IgD-negative memory B cell (primary cell): ENCODE data around the gene CRHBP. TPM values are rescaled to one million over a fixed set of nuclear protein-coding genes. Genes with fewer than 3 reads are reported as not detected.
A peak's percentile ranks its signal among the peaks of the same experiment; 100 is the strongest.
"Not testable (repeated sequence)": the region's sequence is repeated elsewhere in the genome, so short reads cannot be mapped to it uniquely, and the experiment has no call there.

Experiments
- H3K27ac Mint-ChIP-seq, 3 donors: one replicate each; pipeline ENCODE4 v1.8.0; 2020 to 2022; ENCODE audit warnings: mild to moderate bottlenecking in 3 of 3, mixed read lengths in 3 of 3, moderate library complexity in 1 of 3
- H3K27me3 Mint-ChIP-seq: one replicate; pipeline ENCODE4 v1.8.0; 2021; ENCODE audit warnings: mixed read lengths
- H3K36me3 Mint-ChIP-seq: one replicate; pipeline ENCODE4 v1.8.0; 2020; ENCODE audit warnings: mild to moderate bottlenecking, mixed read lengths
- H3K4me1 Mint-ChIP-seq, 3 donors: one replicate each; pipeline ENCODE4 v1.8.0; 2020 to 2022; ENCODE audit warnings: mixed read lengths in 3 of 3, mild to moderate bottlenecking in 1 of 3
- H3K4me3 Mint-ChIP-seq, 4 donors: one replicate each; pipeline ENCODE4 v1.8.0; 2020 to 2022; ENCODE audit warnings: mild to moderate bottlenecking in 4 of 4, mixed read lengths in 4 of 4, moderate library complexity in 3 of 4
- H3K9me3 Mint-ChIP-seq, 3 donors: one replicate each; pipeline ENCODE4 v1.8.0; 2020 to 2021; ENCODE audit warnings: mixed read lengths in 3 of 3, mild to moderate bottlenecking in 1 of 3
- polyA plus RNA-seq: library from polyadenylated mRNA; unstranded; fragments of 300-500 nt; fragmentation: Illumina TruSeq; gene quantifications from one replicate; pipeline ENCODE4 v1.2.3, GENCODE V29; 2021

CRHBP gene
- not detected for polyA plus RNA-seq

- Mint-ChIP-seq H3K27me3 (peaks cover 38% of the 10 kb centered on the region), H3K4me1 (peaks cover 0 to 8% (median 6%) of the 10 kb centered on the region in 3 donors), H3K4me3 (peak within 1 kb of the TSS in 2 of 4 donors; percentile 51 to 82), H3K27ac (no peak within 1 kb of the TSS), H3K36me3 (peaks cover 4% of the 10 kb centered on the region), H3K9me3 (peaks cover 0 to 3% (median 0%) of the 10 kb centered on the region in 3 donors)
These were observed at the start of gene CRHBP for GRCh38 chr5:76952795-76953536. Gene CRHBP (plus strand): TSS chr5:76953045. CDS start chr5:76953135, 90 bp downstream.

DNA sequence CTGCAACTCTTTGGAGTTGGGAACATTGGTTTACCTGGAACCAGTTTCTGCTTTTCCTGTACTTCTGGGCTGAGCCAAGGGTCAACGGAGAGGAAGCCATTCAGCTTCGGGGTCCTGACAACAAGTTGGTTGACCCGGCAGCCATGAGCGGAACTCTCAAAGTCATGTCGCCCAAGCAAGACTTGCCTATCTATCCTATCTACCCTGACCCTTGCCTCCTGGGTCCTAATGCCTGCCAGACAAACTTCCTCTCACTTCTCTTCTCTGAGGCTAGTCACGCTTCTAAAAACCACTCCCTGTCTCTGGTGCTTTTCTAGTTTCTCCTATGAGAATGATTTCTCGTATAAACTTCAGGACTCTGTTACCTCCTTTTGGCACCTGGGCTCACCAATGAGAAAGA, 44.7 kb upstream of the CRHBP start:
- Mint-ChIP-seq H3K4me3 (no peak overlapping the region), H3K4me1 (peaks cover 0 to 2% (median 0%) of the 10 kb centered on the region in 3 donors), H3K36me3 (peaks cover 12% of the 10 kb centered on the region), H3K27me3 (peaks cover 2% of the 10 kb centered on the region), H3K27ac (no peak overlapping the region), H3K9me3 (no peaks in the 10 kb centered on the region)

DNA sequence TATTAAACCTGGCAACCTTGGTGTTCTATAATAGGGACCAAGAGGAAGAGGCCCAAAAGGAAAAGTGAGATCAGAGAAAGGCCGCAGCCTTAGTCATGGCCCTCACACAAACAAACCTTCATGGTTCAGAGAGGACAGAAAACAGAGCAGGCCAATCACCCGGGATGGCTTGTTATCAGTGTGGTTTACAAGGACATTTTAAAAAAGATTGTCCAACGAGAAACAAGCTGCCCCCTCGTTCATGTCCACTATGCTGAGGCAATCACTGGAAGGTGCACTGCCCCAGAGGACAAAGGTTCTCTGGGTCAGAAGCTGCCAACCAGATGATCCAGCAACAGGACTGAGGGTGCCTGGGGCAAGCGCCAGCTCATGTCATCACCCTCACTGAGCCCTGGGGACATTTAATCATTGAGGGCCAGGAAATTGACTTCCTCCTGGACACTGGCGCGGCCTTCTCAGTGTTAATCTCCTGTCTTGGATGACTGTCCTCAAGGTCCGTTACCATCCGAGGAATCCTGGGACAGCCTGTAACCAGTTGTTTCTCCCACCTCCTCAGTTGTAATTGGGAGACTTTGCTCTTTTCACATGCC, 42.4 kb upstream of the CRHBP start:
- H3K4me3 Mint-ChIP-seq, H3K27ac Mint-ChIP-seq, H3K27me3 Mint-ChIP-seq, H3K4me1 Mint-ChIP-seq, H3K9me3 Mint-ChIP-seq: not testable (repeated sequence)
- peaks cover 18% of the 10 kb centered on the region for H3K36me3 Mint-ChIP-seq

GRCh38 chr5:76914671-76915070, 38.2 kb upstream of the CRHBP start:
- not testable (repeated sequence) for H3K4me3 Mint-ChIP-seq, H3K9me3 Mint-ChIP-seq, H3K27me3 Mint-ChIP-seq, H3K27ac Mint-ChIP-seq, H3K4me1 Mint-ChIP-seq
- peaks cover 12% of the 10 kb centered on the region for H3K36me3 Mint-ChIP-seq

DNA sequence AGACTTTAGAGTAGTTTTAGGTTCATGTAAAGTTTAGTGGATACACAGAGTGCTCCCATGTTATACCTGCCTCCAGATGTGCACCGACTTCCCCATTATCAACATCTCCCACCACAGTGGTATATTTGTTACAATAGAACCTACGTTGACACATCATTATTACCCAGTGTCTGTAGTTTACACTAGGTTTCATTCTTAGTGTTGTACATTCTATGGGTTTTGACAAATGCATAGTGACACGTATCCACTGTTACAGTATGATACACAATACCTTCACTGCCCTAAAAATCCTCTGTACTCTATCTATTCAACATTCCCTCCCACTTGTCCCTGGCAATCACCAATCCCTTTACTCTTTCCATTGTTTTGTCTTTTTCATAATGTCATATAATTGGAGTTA, 34.3 kb upstream of the CRHBP start:
- H3K27me3 Mint-ChIP-seq = peaks cover 4% of the 10 kb centered on the region
- no peaks in the 10 kb centered on the region for H3K9me3 Mint-ChIP-seq
- no peak overlapping the region for H3K27ac Mint-ChIP-seq
- no peak overlapping the region for H3K4me3 Mint-ChIP-seq
- H3K4me1 Mint-ChIP-seq = peaks cover 0 to 2% (median 0%) of the 10 kb centered on the region in 3 donors
- H3K36me3 Mint-ChIP-seq = peaks cover 4% of the 10 kb centered on the region

- Mint-ChIP-seq H3K27ac (no peak overlapping the region), H3K4me3 (no peak overlapping the region), H3K4me1 (peaks cover 0 to 2% (median 0%) of the 10 kb centered on the region in 3 donors), H3K9me3 (no peaks in the 10 kb centered on the region), H3K27me3 (peaks cover 4% of the 10 kb centered on the region), H3K36me3 (peaks cover 2% of the 10 kb centered on the region)
These were observed 32.4 kb upstream of the CRHBP start for GRCh38 chr5:76920491-76920890.

GRCh38 chr5:76926329-76927105, 26.3 kb upstream of the CRHBP start:
- peak overlapping the region in 1 of 3 donors; percentile 50 for H3K27ac Mint-ChIP-seq

GRCh38 chr5:76927961-76928360, 24.9 kb upstream of the CRHBP start:
- Mint-ChIP-seq H3K27me3 (peaks cover 5% of the 10 kb centered on the region), H3K4me3 (no peak overlapping the region), H3K27ac (no peak overlapping the region), H3K36me3 (peaks cover 6% of the 10 kb centered on the region), H3K9me3 (no peaks in the 10 kb centered on the region), H3K4me1 (peaks cover 0 to 2% (median 0%) of the 10 kb centered on the region in 3 donors)

More at GRCh38 chr5:76926329-76927105, 26.3 kb upstream of the CRHBP start:
- Mint-ChIP-seq H3K27me3 (peaks cover 7% of the 10 kb centered on the region), H3K4me3 (no peak overlapping the region), H3K4me1 (peaks cover 0 to 2% (median 0%) of the 10 kb centered on the region in 3 donors), H3K9me3 (no peaks in the 10 kb centered on the region), H3K36me3 (peaks cover 2% of the 10 kb centered on the region)

DNA sequence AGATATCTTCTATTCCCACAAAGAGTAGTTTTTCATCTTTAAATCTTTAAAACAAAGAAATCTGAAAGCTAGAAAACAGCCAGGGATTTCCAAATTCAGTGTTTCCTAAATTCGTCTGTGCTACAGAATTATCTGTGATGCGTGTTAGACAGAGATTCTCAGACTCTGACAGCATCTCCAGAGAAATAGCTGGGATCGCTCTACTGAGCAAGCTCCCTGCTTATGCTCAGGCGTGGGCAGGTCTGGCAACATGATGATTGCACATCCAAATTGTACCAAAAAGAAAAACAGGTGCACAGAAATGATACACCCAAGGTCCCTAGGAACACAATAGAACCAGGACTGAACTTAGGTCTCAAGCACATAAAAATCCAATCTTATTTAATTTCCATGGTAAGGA, 22.8 kb upstream of the CRHBP start:
- H3K36me3 Mint-ChIP-seq = peaks cover 6% of the 10 kb centered on the region
- H3K9me3 Mint-ChIP-seq = no peaks in the 10 kb centered on the region
- H3K4me1 Mint-ChIP-seq = no peaks in the 10 kb centered on the region
- H3K27me3 Mint-ChIP-seq = peaks cover 5% of the 10 kb centered on the region
- H3K4me3 Mint-ChIP-seq = no peak overlapping the region
- H3K27ac Mint-ChIP-seq = no peak overlapping the region

DNA sequence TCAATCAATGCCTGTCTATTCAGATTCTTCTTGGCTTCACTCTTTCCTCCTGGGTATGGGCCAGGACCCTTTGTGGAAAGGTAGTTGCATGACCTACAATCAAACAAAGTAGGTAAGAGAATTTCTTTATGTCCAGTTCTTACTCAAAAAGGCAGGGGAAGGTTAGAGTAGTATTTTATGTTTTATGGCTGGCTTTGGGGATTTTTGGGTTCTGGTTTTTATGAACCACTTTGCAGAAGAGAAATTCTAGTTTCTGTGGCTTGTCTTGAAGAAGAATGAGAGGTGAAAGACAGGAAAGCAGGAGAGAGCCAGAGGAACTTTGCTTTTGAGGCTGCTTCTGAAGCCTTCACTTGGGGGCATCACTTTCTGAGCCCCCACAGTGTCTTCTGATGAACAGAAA, 14.7 kb upstream of the CRHBP start:
- peaks cover 6% of the 10 kb centered on the region for H3K36me3 Mint-ChIP-seq
- H3K4me3 Mint-ChIP-seq = no peak overlapping the region
- no peaks in the 10 kb centered on the region for H3K4me1 Mint-ChIP-seq

GRCh38 chr5:76941000-76941399, 11.8 kb upstream of the CRHBP start:
- H3K4me3 Mint-ChIP-seq = no peak overlapping the region
- H3K27me3 Mint-ChIP-seq = peaks cover 3% of the 10 kb centered on the region
- H3K9me3 Mint-ChIP-seq = peaks cover 2 to 9% (median 8%) of the 10 kb centered on the region in 3 donors
- peaks cover 3% of the 10 kb centered on the region for H3K36me3 Mint-ChIP-seq
- no peak overlapping the region for H3K27ac Mint-ChIP-seq
- no peaks in the 10 kb centered on the region for H3K4me1 Mint-ChIP-seq

More for the DNA sequence above, 14.7 kb upstream of the CRHBP start:
- Mint-ChIP-seq H3K27ac (no peak overlapping the region), H3K9me3 (peaks cover 2 to 9% (median 8%) of the 10 kb centered on the region in 3 donors), H3K27me3 (no peaks in the 10 kb centered on the region)

GRCh38 chr5:76941442-76941841, 11.4 kb upstream of the CRHBP start:
- Mint-ChIP-seq H3K27ac (no peak overlapping the region), H3K4me3 (no peak overlapping the region), H3K27me3 (peaks cover 6% of the 10 kb centered on the region), H3K36me3 (peaks cover 3% of the 10 kb centered on the region), H3K4me1 (no peaks in the 10 kb centered on the region), H3K9me3 (peaks cover 2 to 9% (median 8%) of the 10 kb centered on the region in 3 donors)

DNA sequence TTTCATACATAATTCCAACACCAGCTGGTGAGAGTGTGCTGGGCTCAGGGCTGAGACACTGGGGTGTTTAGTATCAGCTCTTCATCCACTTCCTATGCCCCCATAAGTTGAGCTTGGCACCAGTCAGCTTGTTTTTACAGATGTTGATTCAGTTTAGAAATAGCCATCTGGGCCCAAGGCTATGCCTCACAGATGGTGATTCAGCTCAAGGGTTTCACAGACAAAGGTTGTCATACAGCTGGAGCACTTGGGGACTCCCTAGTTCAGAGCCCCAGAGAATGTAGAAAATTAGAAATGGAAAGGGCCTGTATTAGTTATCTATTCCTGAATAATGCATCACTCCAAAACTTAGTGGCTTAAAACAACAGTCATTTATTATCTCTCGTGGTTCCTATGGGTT, 10.3 kb upstream of the CRHBP start:
- Mint-ChIP-seq H3K4me3 (no peak overlapping the region), H3K36me3 (peaks cover 3% of the 10 kb centered on the region), H3K4me1 (no peaks in the 10 kb centered on the region), H3K27ac (no peak overlapping the region), H3K9me3 (peaks cover 2 to 9% (median 8%) of the 10 kb centered on the region in 3 donors), H3K27me3 (peaks cover 8% of the 10 kb centered on the region)

DNA sequence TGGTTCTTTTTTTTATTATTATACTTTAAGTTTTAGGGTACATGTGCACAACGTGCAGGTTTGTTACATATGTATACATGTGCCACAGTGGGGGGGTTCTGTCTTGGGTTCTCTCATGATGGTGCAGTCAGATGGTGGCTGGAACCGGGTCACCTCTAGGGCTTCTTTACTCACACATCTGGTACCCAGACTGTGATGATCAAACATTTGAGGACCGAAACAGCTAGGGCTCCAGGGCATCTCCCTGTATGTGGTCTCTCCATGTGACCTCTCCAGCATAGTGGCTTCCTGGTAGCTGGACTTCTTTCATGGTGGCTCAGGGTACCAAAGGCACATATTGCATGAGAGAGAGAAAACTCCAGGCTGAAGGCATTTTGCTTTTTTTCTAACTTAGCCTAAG, 9.8 kb upstream of the CRHBP start:
- H3K4me1 Mint-ChIP-seq = no peaks in the 10 kb centered on the region
- peaks cover 8% of the 10 kb centered on the region for H3K27me3 Mint-ChIP-seq
- H3K4me3 Mint-ChIP-seq = no peak overlapping the region
- H3K9me3 Mint-ChIP-seq = peaks cover 2 to 9% (median 8%) of the 10 kb centered on the region in 3 donors
- H3K27ac Mint-ChIP-seq = peak overlapping the region in 1 of 3 donors; percentile 67
- peaks cover 2% of the 10 kb centered on the region for H3K36me3 Mint-ChIP-seq

- peaks cover 11% of the 10 kb centered on the region for H3K27me3 Mint-ChIP-seq
- no peak overlapping the region for H3K27ac Mint-ChIP-seq
- H3K36me3 Mint-ChIP-seq = peaks cover 6% of the 10 kb centered on the region
- H3K4me1 Mint-ChIP-seq = no peaks in the 10 kb centered on the region
- H3K4me3 Mint-ChIP-seq = no peak overlapping the region
- peaks cover 2 to 10% (median 8%) of the 10 kb centered on the region in 3 donors for H3K9me3 Mint-ChIP-seq
These were observed 8.2 kb upstream of the CRHBP start for GRCh38 chr5:76944638-76945037.
